Measurements from ENCODE around the gene CNTN6. TPM values are rescaled to one million over a fixed set of nuclear protein-coding genes. Genes with fewer than 3 reads are reported as not detected.

Gene CNTN6
- total RNA-seq, 1 donor from 2014 or later: 0.82 TPM

GRCh38 chr3:1200371-1200770, 107.5 kb downstream of the CNTN6 start:
- Mint-ChIP-seq H3K9me3 (no peaks in the 10 kb centered on the region), H3K4me3 (no peak overlapping the region), H3K27ac (ENCODE audit: unreplicated experiment) (no peak overlapping the region), H3K36me3 (ENCODE audit: low read depth) (no peaks in the 10 kb centered on the region), H3K27me3 (ENCODE audit: low read depth) (no peaks in the 10 kb centered on the region), H3K4me1 (no peaks in the 10 kb centered on the region)
- no peak for TF ChIP-seq CTCF (conservative IDR thresholded peaks at IDR 0.05)
- DNase-seq (ENCODE audit: low read depth, low spot score): no peak

GRCh38 chr3:1207904-1208303, 115.1 kb downstream of the CNTN6 start:
- H3K36me3 Mint-ChIP-seq (ENCODE audit: low read depth): no peaks in the 10 kb centered on the region
- H3K9me3 Mint-ChIP-seq: no peaks in the 10 kb centered on the region
- H3K4me3 Mint-ChIP-seq: no peak overlapping the region
- H3K4me1 Mint-ChIP-seq: no peaks in the 10 kb centered on the region
- no peak for DNase-seq (ENCODE audit: low read depth, low spot score)
- no peak for TF ChIP-seq CTCF (conservative IDR thresholded peaks at IDR 0.05)
- no peaks in the 10 kb centered on the region for H3K27me3 Mint-ChIP-seq (ENCODE audit: low read depth)
- no peak overlapping the region for H3K27ac Mint-ChIP-seq (ENCODE audit: unreplicated experiment)

GRCh38 chr3:1214933-1215332, 122.1 kb downstream of the CNTN6 start:
- Mint-ChIP-seq H3K27ac (ENCODE audit: unreplicated experiment) (no peak overlapping the region), H3K4me1 (no peaks in the 10 kb centered on the region), H3K4me3 (no peak overlapping the region), H3K27me3 (ENCODE audit: low read depth) (no peaks in the 10 kb centered on the region), H3K9me3 (no peaks in the 10 kb centered on the region), H3K36me3 (ENCODE audit: low read depth) (no peaks in the 10 kb centered on the region)
- no peak for DNase-seq (ENCODE audit: low read depth, low spot score)
- no peak for TF ChIP-seq CTCF (conservative IDR thresholded peaks at IDR 0.05)

GRCh38 chr3:1216856-1217255, 124.0 kb downstream of the CNTN6 start:
- Mint-ChIP-seq H3K4me3 (no peak overlapping the region), H3K4me1 (no peaks in the 10 kb centered on the region), H3K9me3 (no peaks in the 10 kb centered on the region), H3K27me3 (ENCODE audit: low read depth) (no peaks in the 10 kb centered on the region), H3K36me3 (ENCODE audit: low read depth) (no peaks in the 10 kb centered on the region), H3K27ac (ENCODE audit: unreplicated experiment) (no peak overlapping the region)
- TF ChIP-seq CTCF (conservative IDR thresholded peaks at IDR 0.05): no peak
- DNase-seq (ENCODE audit: low read depth, low spot score): no peak

GRCh38 chr3:1227111-1227510, 134.3 kb downstream of the CNTN6 start:
- Mint-ChIP-seq H3K9me3 (no peaks in the 10 kb centered on the region), H3K27ac (ENCODE audit: unreplicated experiment) (no peak overlapping the region), H3K4me1 (peaks cover 11% of the 10 kb centered on the region)

More at GRCh38 chr3:1227111-1227510, 134.3 kb downstream of the CNTN6 start:
- no peaks in the 10 kb centered on the region for H3K27me3 Mint-ChIP-seq (ENCODE audit: low read depth)
- no peaks in the 10 kb centered on the region for H3K36me3 Mint-ChIP-seq (ENCODE audit: low read depth)
- no peak for DNase-seq (ENCODE audit: low read depth, low spot score)
- H3K4me3 Mint-ChIP-seq: no peak overlapping the region
- no peak for TF ChIP-seq CTCF (conservative IDR thresholded peaks at IDR 0.05)
